ENCODE measurements around the gene HJURP.
"Not testable (repeated sequence)": the region's sequence is repeated elsewhere in the genome, so short reads cannot be mapped to it uniquely, and the experiment has no call there.

Gene HJURP, protein sequence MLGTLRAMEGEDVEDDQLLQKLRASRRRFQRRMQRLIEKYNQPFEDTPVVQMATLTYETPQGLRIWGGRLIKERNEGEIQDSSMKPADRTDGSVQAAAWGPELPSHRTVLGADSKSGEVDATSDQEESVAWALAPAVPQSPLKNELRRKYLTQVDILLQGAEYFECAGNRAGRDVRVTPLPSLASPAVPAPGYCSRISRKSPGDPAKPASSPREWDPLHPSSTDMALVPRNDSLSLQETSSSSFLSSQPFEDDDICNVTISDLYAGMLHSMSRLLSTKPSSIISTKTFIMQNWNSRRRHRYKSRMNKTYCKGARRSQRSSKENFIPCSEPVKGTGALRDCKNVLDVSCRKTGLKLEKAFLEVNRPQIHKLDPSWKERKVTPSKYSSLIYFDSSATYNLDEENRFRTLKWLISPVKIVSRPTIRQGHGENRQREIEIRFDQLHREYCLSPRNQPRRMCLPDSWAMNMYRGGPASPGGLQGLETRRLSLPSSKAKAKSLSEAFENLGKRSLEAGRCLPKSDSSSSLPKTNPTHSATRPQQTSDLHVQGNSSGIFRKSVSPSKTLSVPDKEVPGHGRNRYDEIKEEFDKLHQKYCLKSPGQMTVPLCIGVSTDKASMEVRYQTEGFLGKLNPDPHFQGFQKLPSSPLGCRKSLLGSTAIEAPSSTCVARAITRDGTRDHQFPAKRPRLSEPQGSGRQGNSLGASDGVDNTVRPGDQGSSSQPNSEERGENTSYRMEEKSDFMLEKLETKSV

DNA sequence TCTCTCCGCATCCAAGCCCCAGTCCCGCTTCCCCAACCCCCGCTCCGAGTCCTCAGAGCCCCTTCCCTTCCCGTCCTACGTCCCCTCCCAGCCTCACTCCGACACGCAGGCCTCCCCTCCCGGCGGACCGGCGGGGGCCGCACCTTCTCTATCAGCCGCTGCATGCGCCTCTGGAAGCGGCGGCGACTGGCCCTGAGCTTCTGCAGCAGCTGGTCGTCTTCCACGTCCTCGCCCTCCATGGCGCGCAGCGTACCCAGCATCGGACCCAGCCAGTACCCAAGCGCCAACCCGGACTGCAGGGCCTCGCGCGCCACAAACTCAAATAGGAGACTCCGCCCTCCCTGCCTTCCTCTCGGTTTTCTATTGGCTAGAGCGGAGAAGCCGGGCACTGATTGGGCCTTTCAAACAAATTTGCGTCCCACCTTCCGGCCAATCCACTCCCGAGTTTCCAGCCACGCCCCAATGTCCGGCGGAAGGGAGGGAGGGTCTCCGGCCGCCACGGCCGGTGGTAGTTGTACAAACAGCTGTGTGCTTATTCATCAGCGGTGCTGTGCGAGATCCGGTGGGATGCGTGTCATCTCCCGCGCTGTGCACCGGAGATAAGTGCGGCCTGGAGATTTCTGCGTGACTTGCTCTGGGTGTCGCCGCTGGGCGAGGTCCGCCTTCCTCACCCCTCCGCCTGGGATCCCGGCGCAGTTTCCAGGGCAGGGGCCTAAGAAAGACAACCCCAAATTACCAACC is at the start of gene HJURP:
Gene HJURP (minus strand): TSS at position 295 of the 741 bp plus-strand sequence. CDS start 35 bp downstream, at position 260.
- DNase-seq, result peak; percentile 90 to 92

DNA sequence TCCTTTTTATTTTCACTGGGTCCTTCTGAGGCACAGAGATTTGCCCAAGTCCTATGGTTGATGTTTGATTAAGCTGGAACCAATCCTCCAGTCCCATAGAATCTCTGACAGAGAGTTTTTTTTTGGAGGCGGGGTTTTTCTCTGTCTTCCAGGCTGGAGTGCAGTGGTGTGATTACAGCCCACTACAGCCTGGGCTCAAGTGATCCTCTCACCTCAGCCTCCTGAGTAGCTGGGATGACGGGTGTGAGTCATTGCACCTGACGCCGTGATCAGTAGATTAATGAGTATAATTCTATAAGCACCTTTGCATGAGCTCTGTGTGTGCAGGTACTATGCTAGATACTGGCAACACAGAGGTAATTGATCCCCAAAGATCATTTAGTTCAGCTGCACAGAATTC is 47.5 kb upstream of the HJURP start:
- no peak for DNase-seq

DNA sequence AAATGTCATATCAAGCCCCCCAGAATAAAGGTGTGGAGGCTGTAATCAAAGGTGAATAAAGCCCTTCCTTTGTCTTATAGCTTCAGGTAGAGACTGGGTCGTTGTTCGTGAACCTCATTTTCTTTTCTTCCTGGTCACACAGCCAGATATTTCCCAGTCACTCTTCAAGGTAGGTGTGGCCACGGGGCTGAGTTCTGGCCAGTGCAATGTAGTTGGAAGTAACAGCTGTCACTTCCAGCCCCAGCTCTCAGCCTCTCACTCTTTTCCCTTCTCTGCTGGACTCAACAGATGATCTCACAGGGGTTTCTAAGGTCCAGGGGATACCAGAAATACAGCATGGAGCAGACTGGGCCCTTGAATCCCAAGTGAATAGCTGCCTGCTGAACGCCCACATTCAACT is 47.0 kb upstream of the HJURP start:
- no peak for DNase-seq

DNA sequence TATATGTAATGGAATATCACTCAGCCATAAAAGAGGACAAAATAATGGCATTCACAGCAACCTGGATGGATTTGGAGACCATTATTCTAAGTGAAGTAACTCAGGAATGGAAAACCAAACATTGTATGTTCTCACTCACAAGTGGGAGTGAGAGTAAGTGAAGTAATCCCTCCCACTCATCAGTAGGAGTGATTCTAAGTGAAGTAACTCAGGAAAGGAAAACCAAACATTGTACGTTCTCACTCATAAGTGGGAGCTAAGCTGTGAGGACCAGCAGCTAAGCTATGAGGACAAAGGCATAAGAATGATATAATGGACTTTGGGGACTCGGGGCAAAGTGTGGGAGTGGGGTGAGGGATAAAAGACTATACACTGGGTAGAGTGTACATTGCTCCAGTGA is 41.9 kb upstream of the HJURP start:
- DNase-seq, result not testable (repeated sequence)

DNA sequence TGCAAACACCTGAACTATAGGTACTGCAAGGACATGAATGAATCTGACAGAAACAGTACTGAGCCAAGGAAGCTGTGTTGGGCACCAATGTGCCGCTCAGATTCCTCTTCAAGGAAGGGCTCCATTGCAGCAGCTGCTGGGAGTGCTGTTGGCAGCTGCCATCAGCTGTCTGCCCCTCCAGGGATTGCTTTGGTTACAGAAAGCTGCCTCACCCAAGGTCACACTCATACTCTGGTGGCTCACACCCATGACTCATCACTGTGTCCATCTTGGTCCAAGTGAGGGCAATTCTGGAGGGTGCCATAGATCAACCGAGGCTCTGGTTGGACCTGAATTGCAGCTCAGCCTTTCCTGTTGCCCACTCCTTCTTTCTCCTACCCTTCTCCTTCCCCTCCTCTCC is 38.5 kb upstream of the HJURP start:
- DNase-seq, result no peak

DNA sequence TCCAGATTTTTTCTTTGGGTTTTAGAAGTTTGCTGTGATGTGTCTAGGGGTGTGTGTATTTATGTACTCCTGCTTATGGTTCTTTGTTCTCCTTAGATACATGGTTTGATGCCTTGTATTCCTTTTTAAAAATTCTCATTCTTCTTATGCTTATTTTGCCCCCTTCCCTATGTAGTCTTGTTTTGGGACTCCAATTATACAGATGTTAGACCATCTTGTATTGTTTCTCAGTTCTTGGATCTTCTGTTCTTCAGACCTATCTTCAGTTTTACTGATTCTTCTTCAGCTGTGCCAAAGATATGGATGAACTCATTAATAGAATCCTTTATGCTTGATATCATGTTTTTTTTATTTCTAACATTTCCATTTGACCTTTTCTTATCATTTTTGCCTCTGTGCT is 28.0 kb upstream of the HJURP start:
- DNase-seq, result no peak

DNA sequence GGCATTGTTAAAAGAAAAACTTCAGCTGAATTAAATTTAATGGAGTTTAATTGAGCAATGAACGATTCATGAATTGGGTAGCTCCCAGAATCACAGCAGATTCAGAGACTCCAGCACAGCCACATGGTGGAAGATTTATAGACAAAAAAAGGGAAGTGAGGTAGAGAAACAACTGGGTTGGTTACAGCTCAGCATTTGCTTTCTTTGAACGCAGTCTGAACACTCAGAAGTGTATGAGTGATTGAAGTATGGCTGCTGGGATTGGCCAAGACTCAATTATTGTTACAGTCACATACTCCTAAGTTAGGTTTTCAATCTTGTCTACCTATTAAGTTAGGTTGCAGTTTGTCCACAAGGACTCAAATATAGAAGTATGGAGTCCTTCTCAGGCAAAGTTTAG is 17.8 kb upstream of the HJURP start:
- not testable (repeated sequence) for DNase-seq

DNA sequence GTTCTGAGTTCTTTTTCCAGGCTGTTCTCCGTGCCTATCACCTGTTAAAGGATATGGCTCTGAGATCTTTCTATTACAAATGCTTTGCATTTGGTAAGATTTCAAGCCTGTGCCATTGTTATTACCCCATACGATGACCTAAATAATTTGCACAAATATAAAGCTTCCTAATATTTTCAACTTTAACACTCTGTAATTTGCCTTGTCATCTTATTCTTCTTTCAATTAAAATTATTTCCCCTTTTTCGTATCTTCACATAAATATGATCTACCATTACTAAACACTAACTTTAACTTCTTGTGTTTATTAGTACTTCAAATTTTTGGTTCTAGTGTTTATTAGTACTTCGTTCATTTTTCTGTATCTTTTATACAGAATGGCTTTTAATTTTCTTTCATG is 17.1 kb upstream of the HJURP start:
- DNase-seq, result no peak

DNA sequence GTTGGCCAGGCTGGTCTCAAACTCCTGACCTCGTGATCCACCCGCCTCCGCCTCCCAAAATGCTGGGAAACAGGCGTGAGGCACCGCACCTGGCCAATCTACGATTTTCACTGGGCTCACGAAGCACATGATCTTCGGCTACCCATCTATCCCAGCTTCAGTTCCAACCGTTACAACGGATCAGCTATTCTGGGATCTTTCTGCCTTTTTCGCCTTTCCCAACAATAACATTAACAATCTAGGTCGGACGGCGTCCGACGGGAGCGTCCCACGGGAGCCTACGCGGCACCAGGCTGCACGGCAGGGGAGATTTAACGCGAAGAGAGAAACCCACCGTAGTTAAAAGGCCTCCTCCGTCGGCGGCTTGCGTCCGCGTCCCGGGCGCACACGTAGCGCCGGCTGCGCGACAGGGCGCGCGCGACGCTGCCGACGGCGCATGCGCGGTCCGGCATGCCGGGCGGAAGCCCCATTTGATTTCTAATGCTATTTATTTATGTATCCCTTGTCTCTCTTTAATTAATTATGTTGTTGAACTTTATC is 13.7 kb upstream of the HJURP start, which contains the start of gene MSL3B:
Gene MSL3B (minus strand): TSS at position 394 of the 540 bp plus-strand sequence.
- peak; percentile 62 to 65 for DNase-seq

DNA sequence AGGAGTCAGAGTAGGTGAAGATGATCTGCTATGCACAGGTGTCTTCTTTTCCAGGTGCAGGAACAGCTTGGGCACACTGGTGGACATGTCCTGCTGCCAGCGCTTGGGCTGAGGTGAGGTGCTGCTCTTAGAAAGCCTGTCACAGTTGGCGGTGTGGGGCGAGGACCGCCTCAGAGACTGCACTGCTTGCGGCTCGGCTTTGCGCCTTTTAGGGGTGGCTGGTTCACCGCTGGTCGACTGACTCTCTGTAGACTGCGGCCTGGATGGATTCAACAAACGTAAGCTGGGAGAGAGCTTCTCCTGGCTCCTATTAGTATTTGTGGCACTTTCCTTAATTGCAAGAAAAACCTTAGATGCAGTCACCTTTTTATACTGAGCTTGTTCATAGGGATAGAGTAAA is 12.1 kb upstream of the HJURP start:
- DNase-seq, result no peak

DNA sequence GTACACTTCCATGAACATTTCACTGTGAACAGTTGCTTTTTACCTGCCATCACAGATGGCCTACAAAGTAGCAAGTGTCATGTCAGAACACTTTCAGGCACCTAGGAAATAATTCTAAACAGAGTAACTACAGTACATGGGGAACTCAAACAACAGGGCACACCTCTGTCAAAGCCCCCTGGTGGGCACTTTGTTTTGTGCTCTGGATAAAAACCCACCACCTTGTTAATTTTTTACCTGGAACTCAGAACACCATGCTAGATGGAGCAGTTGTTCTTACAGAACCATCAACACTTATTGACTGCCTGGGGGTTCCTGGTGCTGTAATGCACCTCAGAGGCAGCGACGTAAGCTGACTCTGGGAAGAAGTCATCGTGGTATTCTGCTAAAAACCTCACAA is 11.5 kb upstream of the HJURP start:
- DNase-seq, result no peak

DNA sequence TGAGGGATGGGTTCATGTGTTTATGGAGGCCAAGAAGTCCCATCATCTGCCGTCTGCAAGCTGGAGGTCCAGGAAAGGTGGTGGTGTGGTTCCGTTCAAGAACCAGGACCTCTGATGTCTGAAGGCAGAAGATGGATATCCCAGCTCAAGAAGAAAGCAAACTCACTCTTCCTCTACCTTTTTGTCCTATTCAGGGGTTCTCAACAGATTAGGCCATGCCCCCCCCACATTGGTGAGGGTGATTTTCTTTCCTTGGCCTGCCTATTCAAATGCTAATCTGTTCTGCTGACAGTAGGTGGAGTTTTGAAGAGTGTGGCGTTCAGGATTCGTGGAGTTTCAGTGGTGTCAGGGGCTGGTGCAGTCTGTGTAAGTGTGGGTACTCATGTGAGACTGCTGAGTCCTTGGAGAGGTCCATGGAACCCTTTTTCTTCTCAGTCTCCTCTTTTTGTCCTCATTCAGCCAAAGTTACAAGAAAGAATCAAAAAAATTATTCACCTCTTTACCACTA is 8.0 kb upstream of the HJURP start:
- DNase-seq, result no peak

DNA sequence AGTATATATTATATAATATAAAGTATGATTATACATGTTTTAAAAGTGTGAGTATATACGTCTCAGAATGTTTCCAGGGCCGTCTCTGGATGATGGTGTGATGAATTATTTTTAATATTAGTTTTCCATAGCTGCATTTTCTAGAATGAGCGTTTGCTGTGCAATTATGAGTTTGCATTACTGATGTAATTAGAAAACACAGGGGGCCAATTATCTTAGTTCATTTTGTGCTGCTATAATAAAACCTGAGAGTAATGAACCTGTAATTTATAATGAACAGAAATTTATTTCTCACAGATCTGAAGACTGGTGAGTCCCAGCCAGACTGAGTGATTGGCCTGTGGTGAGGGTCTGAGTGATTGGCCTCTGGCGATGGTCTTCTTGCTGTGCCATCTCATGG is 4.0 kb upstream of the HJURP start:
- no peak for DNase-seq

DNA sequence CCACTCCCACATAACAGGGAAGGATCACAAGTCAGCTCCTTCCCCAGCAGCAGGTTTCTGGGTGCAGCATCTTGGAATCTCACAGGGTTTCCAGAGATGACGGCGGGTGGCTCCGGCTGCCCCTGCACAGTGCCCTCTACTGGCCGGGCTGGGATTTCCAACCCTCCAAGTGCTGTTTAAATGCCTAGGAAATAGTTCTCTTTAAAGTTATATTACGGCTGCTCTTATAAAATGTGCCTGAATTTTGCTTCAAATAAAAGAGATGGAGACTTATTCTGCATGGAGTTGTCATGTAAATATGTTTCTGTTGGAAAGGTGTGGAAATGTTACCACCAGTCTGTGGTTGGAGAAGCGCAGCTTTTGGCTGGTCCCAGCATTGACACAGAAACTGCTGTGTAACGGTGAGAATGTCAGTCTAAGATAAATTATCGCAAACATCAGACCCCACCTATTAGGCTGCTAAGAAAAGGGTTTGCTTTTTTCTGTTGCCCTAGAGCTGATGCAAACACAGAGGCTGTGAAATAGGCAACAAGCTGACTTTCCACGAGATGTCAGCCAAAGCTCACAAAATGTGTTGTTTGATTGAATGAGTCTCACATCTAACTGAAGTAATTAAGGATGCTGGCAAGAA is 3.3 kb upstream of the HJURP start:
- DNase-seq, result peak; percentile 31 to 51

DNA sequence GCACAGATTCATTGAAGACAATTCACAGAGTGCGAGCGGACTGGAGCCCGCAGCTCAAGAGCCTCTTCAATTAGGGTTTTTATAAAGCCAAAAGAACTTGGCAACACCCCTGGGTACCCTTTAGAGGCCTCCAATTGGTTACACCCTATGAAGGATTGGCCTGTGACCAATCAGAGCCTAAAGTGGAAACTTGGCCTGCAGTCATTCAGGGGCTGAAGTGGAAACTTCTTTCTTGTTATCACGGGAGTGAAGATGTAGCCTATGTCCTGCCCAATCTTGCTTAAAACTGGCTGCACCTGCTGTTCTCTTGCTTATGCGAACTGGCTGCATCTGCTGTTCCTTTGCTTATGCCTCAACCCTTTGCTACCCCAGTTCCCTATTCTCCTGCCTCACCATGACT is 1.8 kb upstream of the HJURP start:
- no peak for DNase-seq

DNA sequence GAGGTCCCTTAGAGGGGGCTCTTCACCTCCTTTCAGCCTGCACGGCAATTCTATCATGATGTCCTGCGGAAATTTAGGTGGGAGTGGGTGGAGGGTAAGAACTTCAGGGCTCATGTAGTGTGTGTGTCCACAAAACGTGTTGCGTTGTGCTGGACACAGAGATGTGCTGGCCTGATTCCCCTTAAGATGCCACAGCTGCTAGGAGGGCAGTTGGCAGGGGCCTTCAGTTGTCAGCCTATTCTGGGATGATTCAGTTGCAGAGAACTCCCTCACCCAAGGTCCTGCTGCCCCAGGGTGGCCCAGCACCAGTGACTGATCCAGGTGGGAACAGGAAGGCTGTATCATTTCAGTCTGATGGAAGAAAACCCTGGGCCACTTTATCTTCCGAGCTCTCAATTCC is 1.0 kb upstream of the HJURP start:
- DNase-seq, result no peak

DNA sequence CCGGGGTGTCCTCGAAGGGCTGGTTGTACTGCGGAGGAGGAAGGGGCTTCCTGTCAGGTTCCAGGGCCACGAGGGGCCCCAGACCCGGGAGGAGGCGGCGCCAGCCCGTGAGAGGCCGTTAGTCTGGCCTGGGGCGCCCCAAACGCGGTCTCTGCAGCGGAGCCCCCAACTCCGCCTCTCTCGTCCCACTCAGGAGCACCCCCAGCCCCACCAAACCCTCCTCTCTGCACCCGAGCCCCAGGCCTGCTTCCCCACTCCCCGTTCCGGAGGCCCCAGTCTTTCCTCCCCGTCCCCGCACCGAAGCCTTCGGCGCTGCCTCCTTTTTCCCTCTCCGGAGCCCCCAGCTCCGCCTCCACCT is 473 bp downstream of the HJURP start:
- DNase-seq, result no peak

DNA sequence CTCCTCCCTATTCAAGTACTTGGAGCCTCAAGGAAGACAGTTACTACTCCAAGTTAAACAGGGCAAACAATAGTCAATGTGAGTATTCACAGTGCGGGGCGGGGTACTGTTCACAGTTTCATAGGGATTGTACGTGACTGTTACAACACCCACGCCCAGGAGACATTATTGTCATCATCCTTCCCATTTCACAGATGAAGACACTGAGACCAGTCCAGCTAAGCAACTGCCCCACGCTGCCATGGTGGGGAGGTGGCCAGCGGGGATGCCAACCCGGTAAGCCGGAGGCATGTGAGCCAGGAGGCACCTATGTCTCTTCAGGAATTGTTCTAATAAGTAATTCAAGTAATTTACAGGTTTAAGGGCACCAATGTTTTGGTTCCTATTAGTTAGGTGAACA is 982 bp downstream of the HJURP start:
- no peak for DNase-seq

DNA sequence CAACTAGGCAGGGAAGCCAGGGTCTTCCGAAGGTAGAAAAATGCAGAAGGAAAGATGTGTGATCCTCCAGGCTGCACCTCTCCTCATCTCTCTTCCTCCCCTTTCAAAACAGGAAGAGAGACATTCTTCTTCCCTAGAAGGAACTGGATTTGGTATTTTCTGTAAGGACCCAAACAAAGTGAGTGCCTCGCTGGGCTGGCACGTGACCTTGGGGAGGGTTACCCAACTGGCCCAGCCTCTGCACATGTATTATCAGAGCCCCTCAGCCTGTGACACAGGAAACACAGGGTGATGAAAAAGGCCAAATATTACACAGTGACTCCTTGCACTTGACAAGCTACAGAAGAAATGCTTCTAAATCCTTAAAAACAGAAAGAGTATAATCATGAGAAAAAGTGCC is 2.3 kb downstream of the HJURP start:
- no peak for DNase-seq

DNA sequence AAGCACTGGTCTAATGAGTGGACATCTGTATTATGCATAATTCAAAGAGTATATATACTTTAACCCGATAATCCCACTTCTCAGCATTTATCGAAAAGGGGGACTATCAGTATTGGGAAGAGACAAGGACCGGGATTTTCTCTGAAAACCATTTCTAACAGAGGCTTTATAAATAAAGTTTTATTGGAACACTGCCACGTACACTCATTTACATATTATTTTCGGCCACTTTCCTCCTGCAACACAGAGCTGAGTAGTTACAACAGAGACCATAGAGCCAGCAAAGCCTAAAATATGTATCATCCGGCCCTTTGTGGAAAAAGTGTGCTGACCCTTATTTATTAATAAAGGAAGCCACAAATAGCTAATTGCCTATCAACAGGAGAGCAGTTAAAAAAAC is 3.2 kb downstream of the HJURP start:
- no peak for DNase-seq

DNA sequence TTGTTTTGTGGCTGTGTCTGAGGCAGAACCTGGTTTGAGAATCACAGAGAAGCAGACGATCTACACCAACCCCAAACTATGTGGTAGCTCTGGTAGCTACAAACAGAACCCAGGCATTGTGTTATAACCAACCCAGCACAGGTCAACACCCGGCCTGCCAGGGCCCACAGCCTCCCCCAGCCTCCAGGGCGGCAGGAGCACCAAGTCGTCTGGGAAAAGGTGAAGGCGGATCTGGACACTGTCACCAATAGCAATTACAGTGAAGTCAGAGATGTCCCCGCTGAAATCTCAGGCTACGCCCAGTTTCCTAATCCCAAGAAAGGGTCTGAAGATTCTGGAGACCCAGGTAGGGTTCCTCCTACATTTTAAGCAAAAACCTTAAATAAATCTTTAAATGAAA is 3.6 kb downstream of the HJURP start:
- DNase-seq, result no peak

DNA sequence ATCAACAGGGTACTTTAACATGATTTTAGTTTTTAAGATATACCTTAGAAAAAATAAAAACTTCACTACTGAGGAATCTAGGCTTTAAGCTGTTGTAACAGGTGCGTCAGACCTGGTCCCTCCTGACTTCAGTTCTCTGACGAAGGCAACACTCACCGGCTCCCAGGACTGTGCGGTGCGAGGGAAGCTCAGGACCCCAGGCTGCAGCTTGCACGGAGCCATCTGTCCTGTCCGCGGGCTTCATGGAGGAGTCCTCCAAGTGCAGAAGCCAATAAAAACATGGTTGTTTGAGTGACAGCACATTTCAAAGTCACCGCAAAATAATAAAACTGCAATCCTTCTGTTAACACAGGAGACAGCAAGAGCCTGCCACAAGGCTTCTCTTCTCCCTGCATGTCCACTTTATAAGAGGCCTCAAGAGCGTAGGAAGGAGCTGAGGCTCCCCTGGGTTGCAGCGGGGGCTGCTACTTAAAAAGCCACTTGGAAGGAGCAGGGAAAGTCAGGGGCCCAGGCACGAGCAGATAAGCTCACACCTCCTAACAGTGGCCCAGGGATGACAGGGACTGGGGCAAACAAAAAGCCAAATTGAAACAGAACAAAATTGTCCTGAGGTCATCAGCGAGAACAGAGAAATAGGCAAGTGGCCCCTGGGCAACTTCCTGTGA is 4.6 kb downstream of the HJURP start:
- no peak for DNase-seq

Measured in CD4-positive, alpha-beta T cell treated with Interleukin-1 beta for 1 hour (primary cell).